HepG2 (cell line): ENCODE data around the gene ATP9B.

Experiments
- CTCF ChIP-seq: sonication (generic); formaldehyde crosslinking; IDR thresholded peaks from 2 replicates; pipeline ENCODE4 v1.5.0; 2020; ENCODE audit warnings: mild to moderate bottlenecking, missing genetic modification reagents, moderate library complexity
- ELF1 ChIP-seq: sonication (generic); formaldehyde crosslinking; IDR thresholded peaks from 2 replicates; pipeline ENCODE4 v1.4.0; 2020; ENCODE audit warnings: missing genetic modification reagents
- HDAC6 ChIP-seq: fragments of 200-600 bp; sonication (generic); IDR thresholded peaks from 2 replicates; pipeline ENCODE4 v1.7.0; 2017; ENCODE audit warnings: mild to moderate bottlenecking, antibody characterized with exemption, low read length, low read depth
- SUZ12 ChIP-seq: fragments of 150-350 bp; IDR thresholded peaks from 2 replicates; pipeline ENCODE4 v1.6.1; 2014; ENCODE audit warnings: low read depth, low read length
- ZC3H4 ChIP-seq: sonication (generic); formaldehyde crosslinking; IDR thresholded peaks from 2 replicates; pipeline ENCODE4 v1.4.0; 2020; ENCODE audit warnings: missing genetic modification reagents, borderline replicate concordance
- TF ChIP-seq, protein P1 (sequence below): sonication (generic); formaldehyde crosslinking; IDR thresholded peaks from 2 replicates; pipeline ENCODE4 v1.4.0; 2020; ENCODE audit warnings: missing genetic modification reagents

DNA sequence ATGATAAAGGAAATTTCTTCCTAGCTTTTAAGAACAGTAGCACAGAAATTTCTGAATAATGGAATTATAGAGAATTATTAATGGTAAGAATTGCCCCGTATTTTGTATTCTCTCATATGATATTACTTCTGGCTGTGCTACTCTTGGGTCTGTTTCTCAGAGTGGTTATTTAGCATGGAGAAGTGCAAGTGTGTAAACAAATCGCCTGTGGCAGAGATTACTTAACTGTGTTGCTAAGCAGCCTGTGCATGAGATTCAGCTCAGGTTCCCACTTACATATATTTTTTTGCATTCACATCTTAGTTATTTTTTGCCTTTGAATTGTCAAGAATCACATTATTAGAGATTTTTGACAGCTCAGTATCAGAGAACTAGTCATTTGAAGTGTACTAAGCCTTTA lies 246.4 kb downstream of the ATP9B start:
- TF ChIP-seq HDAC6 (no peak), ZC3H4 (no peak), SUZ12 (no peak), ELF1 (CRISPR knock-in tag) (no peak), CTCF (CRISPR knock-in tag) (no peak)
- TF ChIP-seq, protein P1, sequence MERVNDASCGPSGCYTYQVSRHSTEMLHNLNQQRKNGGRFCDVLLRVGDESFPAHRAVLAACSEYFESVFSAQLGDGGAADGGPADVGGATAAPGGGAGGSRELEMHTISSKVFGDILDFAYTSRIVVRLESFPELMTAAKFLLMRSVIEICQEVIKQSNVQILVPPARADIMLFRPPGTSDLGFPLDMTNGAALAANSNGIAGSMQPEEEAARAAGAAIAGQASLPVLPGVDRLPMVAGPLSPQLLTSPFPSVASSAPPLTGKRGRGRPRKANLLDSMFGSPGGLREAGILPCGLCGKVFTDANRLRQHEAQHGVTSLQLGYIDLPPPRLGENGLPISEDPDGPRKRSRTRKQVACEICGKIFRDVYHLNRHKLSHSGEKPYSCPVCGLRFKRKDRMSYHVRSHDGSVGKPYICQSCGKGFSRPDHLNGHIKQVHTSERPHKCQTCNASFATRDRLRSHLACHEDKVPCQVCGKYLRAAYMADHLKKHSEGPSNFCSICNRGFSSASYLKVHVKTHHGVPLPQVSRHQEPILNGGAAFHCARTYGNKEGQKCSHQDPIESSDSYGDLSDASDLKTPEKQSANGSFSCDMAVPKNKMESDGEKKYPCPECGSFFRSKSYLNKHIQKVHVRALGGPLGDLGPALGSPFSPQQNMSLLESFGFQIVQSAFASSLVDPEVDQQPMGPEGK (CRISPR knock-in tag): no peak
